Fibroblast of skin of back (primary cell): ENCODE data around the gene COBL.
A peak's percentile ranks its signal among the peaks of the same experiment; 100 is the strongest.

Experiments
- DNase-seq: peaks from one replicate; pipeline ENCODE4 v3.0.0-alpha.2; 2013

The COBL gene

GRCh38 chr7:51072281-51072680 is 244.3 kb downstream of the COBL start:
- DNase-seq = no peak

- no peak for DNase-seq
Observed at GRCh38 chr7:51071427-51071826, 245.2 kb downstream of the COBL start.

GRCh38 chr7:51070151-51070550 is 246.5 kb downstream of the COBL start:
- peak; percentile 58 for DNase-seq

- DNase-seq = no peak
Observed at GRCh38 chr7:51069411-51070083, 247.1 kb downstream of the COBL start.

GRCh38 chr7:51068401-51068800 is 248.2 kb downstream of the COBL start:
- no peak for DNase-seq

- DNase-seq = peak; percentile 73
Observed at GRCh38 chr7:51067757-51068156, 248.9 kb downstream of the COBL start.

GRCh38 chr7:51067258-51067657 is 249.4 kb downstream of the COBL start:
- no peak for DNase-seq

DNA sequence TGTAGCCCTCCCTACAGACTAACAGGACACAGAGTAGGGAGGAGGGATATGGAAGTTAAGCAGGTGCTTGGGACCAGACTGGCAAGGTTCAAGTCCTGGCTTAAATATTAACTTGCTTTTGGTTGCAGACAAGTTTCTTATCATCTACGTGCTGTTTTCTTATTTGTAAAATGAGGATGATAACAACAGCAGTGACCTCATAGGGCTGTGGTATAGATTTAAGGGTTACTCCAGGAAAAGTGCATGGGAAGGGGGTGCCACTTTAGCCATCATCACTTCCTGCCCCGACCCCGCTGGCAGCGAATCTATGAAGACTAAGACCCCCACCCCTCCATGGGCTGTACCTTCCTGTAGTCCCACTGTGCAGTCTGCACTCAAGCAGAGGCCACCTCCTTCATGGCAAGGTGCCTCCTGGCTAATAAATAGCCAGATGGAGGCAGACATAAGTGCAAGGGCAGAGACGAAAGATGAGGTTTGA is 250.2 kb downstream of the COBL start:
- no peak for DNase-seq

GRCh38 chr7:51065766-51066165 is 250.8 kb downstream of the COBL start:
- DNase-seq = no peak

GRCh38 chr7:51064688-51065087 is 251.9 kb downstream of the COBL start:
- no peak for DNase-seq

GRCh38 chr7:51062222-51062987 is 254.2 kb downstream of the COBL start:
- DNase-seq = no peak

- DNase-seq = no peak
Observed at GRCh38 chr7:51060536-51060935, 256.1 kb downstream of the COBL start.

DNA sequence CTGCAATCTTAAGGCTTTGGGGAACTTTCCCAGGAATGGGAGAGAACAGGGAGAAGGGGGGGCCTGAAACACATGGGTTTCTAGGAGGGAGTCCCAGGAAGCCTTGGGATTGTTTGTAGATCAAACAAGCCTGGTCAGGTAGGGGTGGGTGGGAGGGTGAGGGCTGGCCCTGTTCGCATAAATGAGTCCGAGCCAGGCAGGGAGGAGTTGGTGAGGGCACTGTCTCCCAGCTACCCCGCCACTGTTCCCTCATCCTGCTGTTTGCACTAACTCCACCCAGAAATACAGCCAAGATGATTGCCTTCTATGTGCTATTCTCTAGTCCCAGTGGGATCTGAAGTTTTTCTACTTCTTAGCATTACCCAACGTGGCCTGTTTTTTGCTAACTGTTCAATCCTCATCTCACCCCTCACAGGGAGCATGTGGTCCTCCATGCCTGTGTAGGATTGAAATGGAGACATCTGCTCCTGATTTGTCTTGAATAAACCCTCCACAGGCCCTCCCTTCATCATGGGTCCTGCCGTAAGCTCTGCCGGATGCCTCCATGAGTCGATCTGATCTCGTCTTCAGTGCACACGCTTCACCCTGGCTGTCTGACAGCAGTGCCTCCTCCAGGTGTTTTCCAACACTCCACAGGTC is 257.0 kb downstream of the COBL start:
- DNase-seq = no peak

DNA sequence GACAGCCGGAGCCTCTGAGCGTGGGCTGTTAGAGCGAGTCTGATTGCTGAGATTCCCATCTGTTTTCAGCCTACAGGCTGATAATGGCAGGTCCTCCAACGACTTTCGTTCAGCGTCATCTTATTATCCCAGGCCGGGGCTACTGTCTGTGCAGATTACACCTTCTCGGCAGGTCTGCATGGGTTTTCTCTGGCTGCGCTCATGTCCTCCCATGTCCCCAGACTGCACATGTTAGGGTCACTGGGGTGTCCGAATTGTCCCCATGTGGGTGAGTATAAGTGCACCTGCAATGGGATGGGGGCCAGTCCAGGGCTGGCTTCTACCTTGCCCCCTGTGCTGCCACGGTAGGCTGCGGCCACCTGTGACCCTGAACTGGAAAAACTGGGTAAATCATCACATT is 257.8 kb downstream of the COBL start:
- no peak for DNase-seq

- DNase-seq = no peak
Observed at GRCh38 chr7:51055039-51055840, 261.4 kb downstream of the COBL start.

DNA sequence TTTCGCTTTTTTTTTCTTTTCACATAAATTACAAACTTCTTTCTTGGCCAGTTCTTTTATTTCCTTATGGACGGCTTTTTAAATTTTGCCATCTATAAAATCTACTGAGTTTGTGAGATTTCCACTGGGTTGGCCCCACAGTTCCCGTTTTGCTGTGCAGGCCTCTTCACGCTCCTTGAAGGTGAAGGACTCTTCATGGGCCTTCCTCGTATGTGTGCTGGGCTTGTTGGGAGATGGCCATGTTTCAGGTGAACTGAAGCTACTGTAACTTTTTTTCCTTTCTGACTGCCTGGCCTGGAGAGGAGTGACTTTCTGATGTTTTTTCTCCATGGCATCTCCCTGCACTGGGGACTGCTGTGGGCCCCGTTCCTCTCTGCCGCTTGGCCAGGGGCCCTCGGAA is 262.4 kb downstream of the COBL start:
- no peak for DNase-seq

- no peak for DNase-seq
Observed at GRCh38 chr7:51053160-51053925, 263.3 kb downstream of the COBL start.

DNA sequence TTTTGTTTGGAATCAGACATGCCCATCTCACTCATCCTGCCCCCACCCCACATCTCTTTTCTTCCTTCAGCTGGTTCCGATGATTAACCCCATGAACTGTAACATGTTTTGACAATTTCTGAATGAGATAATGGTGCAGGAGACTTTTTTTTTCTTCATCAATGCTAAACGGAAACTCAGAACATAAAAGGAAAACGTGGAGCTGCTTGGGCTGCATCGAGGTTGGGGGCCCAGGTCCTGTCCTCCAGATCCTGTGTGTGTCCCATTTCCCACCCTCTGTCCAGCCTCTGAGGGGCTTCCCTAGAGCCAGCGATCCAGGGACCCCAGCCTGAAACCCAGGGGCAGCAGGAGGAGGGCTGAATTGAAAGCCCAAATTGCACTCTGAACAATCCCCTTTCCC is 270.1 kb downstream of the COBL start:
- DNase-seq = no peak

GRCh38 chr7:51046103-51046466 is 270.5 kb downstream of the COBL start:
- DNase-seq = no peak

- peak; percentile 96 for DNase-seq
Observed at GRCh38 chr7:51045319-51046102, 271.1 kb downstream of the COBL start.

GRCh38 chr7:51043461-51043860 is 273.1 kb downstream of the COBL start:
- DNase-seq = no peak
